Ectodermal cell (in vitro differentiated cells): ENCODE results near the gene MDFI.

ENCODE experiments used
- H3K27ac ChIP-seq: 2 replicates; pipeline ENCODE4 v1.7.0; 2013; ENCODE audit warnings: mild to moderate bottlenecking, low read depth, low read length; ENCODE audit not compliant: insufficient read depth, poor library complexity, severe bottlenecking
- H3K27me3 ChIP-seq: 2 replicates; pipeline ENCODE4 v1.7.0; 2013; ENCODE audit warnings: mild to moderate bottlenecking, low read length; ENCODE audit not compliant: insufficient read depth, control insufficient read depth, poor library complexity, severe bottlenecking
- H3K36me3 ChIP-seq: one replicate; pipeline ENCODE4 v1.7.0; 2013; ENCODE audit warnings: low read length; ENCODE audit not compliant: control insufficient read depth, insufficient read depth
- H3K4me1 ChIP-seq: one replicate; pipeline ENCODE4 v1.7.0; 2013; ENCODE audit warnings: low read length; ENCODE audit not compliant: control insufficient read depth, insufficient read depth
- H3K4me3 ChIP-seq: 2 replicates; pipeline ENCODE4 v1.7.0; 2013; ENCODE audit warnings: low read depth, low read length, control low read depth; ENCODE audit not compliant: insufficient read depth
- H3K9me3 ChIP-seq: 2 replicates; pipeline ENCODE4 v1.7.0; 2013; ENCODE audit warnings: mild to moderate bottlenecking, low read length, moderate library complexity; ENCODE audit not compliant: control insufficient read depth
- WGBS, 2 experiments: methylation state at CpG; one replicate each; pipeline ENCODE4 v1.1.7; 2013; ENCODE audit warnings: missing lambda C conversion rate in 2 of 2; 5-methylcytosine and 5-hydroxymethylcytosine counted together

Gene MDFI

GRCh38 chr6:41655646-41656001 is 17.4 kb downstream of the MDFI start:
- Histone ChIP-seq H3K27ac (peak overlapping the region; percentile 36), H3K9me3 (no peaks in the 10 kb centered on the region)

DNA sequence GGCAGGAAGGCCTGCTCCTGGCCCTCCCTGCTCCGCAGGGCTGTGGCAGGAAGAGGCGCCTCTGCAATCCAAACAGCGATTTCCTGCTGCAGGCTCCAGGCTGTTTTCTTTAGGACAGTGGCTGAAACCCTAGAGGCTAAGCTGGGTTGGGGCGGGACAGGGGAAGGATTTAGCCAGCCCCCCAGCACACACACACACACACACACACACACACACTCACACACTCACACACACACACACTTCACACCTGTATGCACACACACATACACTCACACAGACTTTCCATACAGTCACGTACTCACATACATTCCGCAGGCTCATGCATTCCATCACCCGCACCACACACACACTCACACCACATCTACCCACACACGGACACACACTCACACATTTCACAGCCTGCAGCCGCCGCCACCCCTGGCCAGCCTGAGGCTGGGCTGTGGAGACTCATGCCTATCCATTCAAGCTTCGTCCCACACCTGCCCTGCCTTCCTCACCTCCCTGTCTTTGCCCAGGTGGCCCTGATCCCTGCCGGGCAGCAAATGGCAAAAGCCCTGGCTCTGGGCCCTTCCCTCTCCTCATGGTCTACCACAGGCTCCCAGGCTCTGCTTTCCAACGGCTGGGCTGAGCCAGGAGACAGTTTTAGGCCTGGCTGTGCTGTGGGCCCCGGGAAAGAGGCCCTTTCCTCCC is 17.9 kb downstream of the MDFI start:
- WGBS, 2 experiments: 78% methylated on average over 14 of the region's 14 CpGs
- H3K27me3 ChIP-seq: no peaks in the 10 kb centered on the region
- peaks cover 23% of the 10 kb centered on the region for H3K4me1 ChIP-seq
- no peaks in the 10 kb centered on the region for H3K9me3 ChIP-seq
- H3K36me3 ChIP-seq: peaks cover 12% of the 10 kb centered on the region
- H3K4me3 ChIP-seq: no peak overlapping the region
- peak overlapping the region; percentile 36 for H3K27ac ChIP-seq

More at GRCh38 chr6:41655646-41656001, 17.4 kb downstream of the MDFI start:
- H3K27me3 ChIP-seq: no peaks in the 10 kb centered on the region
- WGBS, 2 experiments: 76 to 81% methylated on average over 12 of the region's 12 CpGs
- H3K4me1 ChIP-seq: peaks cover 23% of the 10 kb centered on the region
- H3K4me3 ChIP-seq: no peak overlapping the region
- H3K36me3 ChIP-seq: peaks cover 16% of the 10 kb centered on the region

DNA sequence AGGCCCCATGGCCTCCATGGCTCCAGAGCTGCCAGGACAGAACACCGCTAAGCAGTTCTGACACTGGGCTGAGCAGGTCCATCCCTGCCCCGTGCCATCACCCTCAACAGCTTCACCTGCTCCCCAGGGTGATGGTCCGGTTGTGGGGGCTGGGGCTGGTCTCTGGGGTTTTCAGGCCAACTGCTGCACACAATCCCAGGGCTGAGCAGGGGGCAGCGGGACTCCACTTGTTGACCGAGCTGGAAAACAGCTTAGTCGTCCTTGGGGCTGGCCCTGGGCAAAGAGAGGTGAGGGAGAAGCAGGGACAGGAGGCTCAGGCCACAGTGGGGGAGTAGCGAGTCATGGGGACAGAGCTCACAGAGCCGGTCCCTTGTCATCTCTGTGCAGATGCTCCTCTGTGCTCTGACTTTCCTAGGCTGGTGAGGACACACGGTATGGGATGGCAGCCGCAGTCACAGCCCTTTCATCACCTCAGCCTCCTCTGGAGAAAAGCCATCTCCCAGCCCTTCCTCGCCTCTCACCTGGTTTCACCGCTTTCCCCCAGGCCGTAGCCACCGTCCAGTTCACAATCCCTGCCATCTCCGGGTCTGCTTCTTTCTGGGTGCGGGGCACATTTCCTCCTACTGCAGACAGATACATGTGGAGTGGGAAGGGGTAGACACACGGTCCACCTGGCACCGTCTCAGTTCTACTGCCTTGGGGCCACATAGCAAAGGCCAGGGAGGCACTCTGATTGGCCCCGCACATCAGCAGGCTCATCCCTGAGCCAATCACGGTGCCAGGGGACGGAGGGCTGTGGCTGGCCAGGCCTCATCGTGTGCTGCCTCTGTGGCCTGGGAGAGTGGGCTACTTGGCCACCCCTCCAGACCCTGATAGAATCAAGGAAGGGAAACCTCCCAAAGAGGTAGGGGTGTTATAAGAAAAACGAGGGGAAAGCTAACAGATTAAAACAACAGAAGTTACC is 19.1 kb downstream of the MDFI start:
- H3K27me3 ChIP-seq: no peaks in the 10 kb centered on the region
- peaks cover 4% of the 10 kb centered on the region for H3K36me3 ChIP-seq
- H3K27ac ChIP-seq: no peak overlapping the region
- no peak overlapping the region for H3K4me3 ChIP-seq
- no peaks in the 10 kb centered on the region for H3K9me3 ChIP-seq
- H3K4me1 ChIP-seq: peaks cover 23% of the 10 kb centered on the region
- 90 to 91% methylated on average over 23 of the region's 23 CpGs for WGBS, 2 experiments

- Histone ChIP-seq H3K9me3 (no peaks in the 10 kb centered on the region), H3K4me1 (peaks cover 23% of the 10 kb centered on the region), H3K36me3 (no peaks in the 10 kb centered on the region), H3K27me3 (no peaks in the 10 kb centered on the region), H3K4me3 (no peak overlapping the region), H3K27ac (no peak overlapping the region)
- WGBS, 2 experiments: 89% methylated on average over 13 of the region's 13 CpGs
Measured at GRCh38 chr6:41658636-41659035, 20.4 kb downstream of the MDFI start.

- Histone ChIP-seq H3K27ac (no peak overlapping the region), H3K4me1 (peaks cover 17% of the 10 kb centered on the region), H3K27me3 (no peaks in the 10 kb centered on the region), H3K9me3 (no peaks in the 10 kb centered on the region), H3K4me3 (no peak overlapping the region), H3K36me3 (no peaks in the 10 kb centered on the region)
- WGBS, 2 experiments: 86 to 87% methylated on average over 7 of the region's 7 CpGs
Measured at GRCh38 chr6:41659935-41660334, 21.7 kb downstream of the MDFI start.

GRCh38 chr6:41663568-41663967 is 25.3 kb downstream of the MDFI start:
- no peaks in the 10 kb centered on the region for H3K27me3 ChIP-seq
- H3K4me1 ChIP-seq: no peaks in the 10 kb centered on the region
- H3K36me3 ChIP-seq: no peaks in the 10 kb centered on the region
- 60 to 62% methylated on average over 5 of the region's 5 CpGs for WGBS, 2 experiments
- H3K4me3 ChIP-seq: no peak overlapping the region
- H3K27ac ChIP-seq: no peak overlapping the region
- no peaks in the 10 kb centered on the region for H3K9me3 ChIP-seq

GRCh38 chr6:41664271-41664670 is 26.0 kb downstream of the MDFI start:
- no peaks in the 10 kb centered on the region for H3K9me3 ChIP-seq
- no peak overlapping the region for H3K4me3 ChIP-seq
- H3K4me1 ChIP-seq: no peaks in the 10 kb centered on the region
- 77 to 89% methylated on average over 3 to 4 of the region's 5 CpGs for WGBS, 2 experiments
- H3K27me3 ChIP-seq: no peaks in the 10 kb centered on the region
- H3K36me3 ChIP-seq: no peaks in the 10 kb centered on the region
- H3K27ac ChIP-seq: no peak overlapping the region

DNA sequence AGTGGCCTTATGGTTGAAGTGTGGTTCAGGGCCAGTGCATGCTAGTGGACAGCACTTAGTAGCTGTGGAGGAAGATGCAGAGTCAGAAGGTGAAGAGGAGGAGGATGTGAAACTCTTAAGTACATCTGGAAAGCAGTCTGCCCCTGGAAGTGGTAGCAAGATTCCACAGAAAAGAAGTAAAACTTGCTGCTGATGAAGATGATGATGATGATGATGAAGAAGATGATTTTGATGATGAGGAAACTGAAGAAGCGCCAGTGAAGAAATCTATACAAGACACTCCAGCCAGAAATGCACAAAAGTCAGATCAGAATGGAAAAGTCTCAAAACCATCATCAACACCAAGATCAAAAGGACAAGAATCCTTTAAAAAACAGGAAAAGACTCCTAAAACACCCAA is 28.9 kb downstream of the MDFI start:
- H3K27me3 ChIP-seq: no peaks in the 10 kb centered on the region
- no peaks in the 10 kb centered on the region for H3K4me1 ChIP-seq
- no peak overlapping the region for H3K4me3 ChIP-seq
- H3K36me3 ChIP-seq: no peaks in the 10 kb centered on the region
- 75 to 93% methylated on average over 1 of the region's 1 CpG for WGBS, 2 experiments
- no peak overlapping the region for H3K27ac ChIP-seq
- no peaks in the 10 kb centered on the region for H3K9me3 ChIP-seq

DNA sequence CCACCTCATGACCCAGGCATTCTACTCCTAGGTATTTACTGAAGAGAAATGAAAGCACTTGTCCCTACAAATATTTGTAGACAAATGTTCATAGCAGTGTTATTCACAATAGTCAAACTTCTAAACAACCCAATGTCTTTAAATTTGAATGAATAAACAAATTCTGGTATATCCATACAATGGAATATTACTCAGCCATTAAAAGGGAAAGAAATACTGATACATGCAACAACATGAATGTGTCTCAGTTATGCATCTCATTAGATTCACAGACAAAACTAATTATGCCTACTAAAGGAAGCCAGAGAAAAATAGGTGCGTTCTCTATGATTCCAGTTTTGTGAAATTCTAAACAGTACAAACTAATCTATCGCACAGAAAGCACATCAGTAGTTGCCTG is 30.7 kb downstream of the MDFI start:
- Histone ChIP-seq H3K27me3 (no peaks in the 10 kb centered on the region), H3K9me3 (no peaks in the 10 kb centered on the region), H3K27ac (no peak overlapping the region), H3K4me1 (peaks cover 8% of the 10 kb centered on the region), H3K36me3 (no peaks in the 10 kb centered on the region), H3K4me3 (no peak overlapping the region)
- 87 to 97% methylated on average over 2 of the region's 2 CpGs for WGBS, 2 experiments

GRCh38 chr6:41670703-41671360 is 32.6 kb downstream of the MDFI start:
- H3K4me3 ChIP-seq: no peak overlapping the region
- WGBS, 2 experiments: 92 to 95% methylated on average over 9 of the region's 9 CpGs
- H3K36me3 ChIP-seq: no peaks in the 10 kb centered on the region
- H3K9me3 ChIP-seq: no peaks in the 10 kb centered on the region
- peaks cover 8% of the 10 kb centered on the region for H3K4me1 ChIP-seq
- H3K27me3 ChIP-seq: no peaks in the 10 kb centered on the region
- H3K27ac ChIP-seq: no peak overlapping the region
